A549 treated with dexamethasone at 1 μM for 4 hours (cell line): ENCODE results near the gene CCL28. TPM values are rescaled to one million over a fixed set of nuclear protein-coding genes. Genes with fewer than 3 reads are reported as not detected.

ENCODE experiments used
- total RNA-seq: library from RNA; stranded (reverse); fragments of 200-300 nt; extraction: Qiagen RNA extraction; gene quantifications from 5 replicates; pipeline ENCODE4 v1.2.3, GENCODE V29; 2022

CCL28 gene
- total RNA-seq: 0.08 to 0.16 TPM (median 0.10 TPM) in 5 replicates

GRCh38 chr5:43412156-43412555, at the start of gene CCL28:
TSS of gene CCL28 (minus strand) at chr5:43412391. CDS start at chr5:43412316, 75 bp downstream.

Other genes with a start within 250 kb of the CCL28 start
- gene NIM1K, start 220.2 kb downstream of the CCL28 start, total RNA-seq: 0.09 to 0.27 TPM (median 0.26 TPM) in 5 replicates
- 50.8 to 68.9 TPM (median 57.8 TPM) in 5 replicates for gene HMGCS1, start 99.0 kb downstream of the CCL28 start, total RNA-seq
- gene TMEM267, start 71.5 kb upstream of the CCL28 start, total RNA-seq: 15.8 to 21.1 TPM (median 19.4 TPM) in 5 replicates
- 3.6 to 5.2 TPM (median 4.4 TPM) in 5 replicates for gene C5orf34, start 102.8 kb upstream of the CCL28 start, total RNA-seq
- gene PAIP1, start 144.7 kb upstream of the CCL28 start, total RNA-seq: 95.7 to 121 TPM (median 116 TPM) in 5 replicates
- 10.7 to 15.2 TPM (median 13.2 TPM) in 5 replicates for gene NNT, start 190.8 kb upstream of the CCL28 start, total RNA-seq